Ishikawa (cell line): ENCODE measurements around the gene HDGF.

Source experiments
- CEBPB ChIP-seq: IDR thresholded peaks from 2 replicates; pipeline ENCODE4 v1.6.1; 2012
- CREB1 ChIP-seq: IDR thresholded peaks from 2 replicates; pipeline ENCODE4 v1.6.1; 2012; ENCODE audit warnings: low read depth
- EGR1 ChIP-seq: IDR thresholded peaks from 2 replicates; pipeline ENCODE4 v1.6.1; 2012
- EP300 ChIP-seq: IDR thresholded peaks from 2 replicates; pipeline ENCODE4 v1.6.1; 2012; ENCODE audit warnings: borderline replicate concordance
- FOXM1 ChIP-seq: IDR thresholded peaks from 2 replicates; pipeline ENCODE4 v1.6.1; 2012; ENCODE audit warnings: low read depth, borderline replicate concordance
- NFIC ChIP-seq: IDR thresholded peaks from 2 replicates; pipeline ENCODE4 v1.6.1; 2012
- RAD21 ChIP-seq: IDR thresholded peaks from 2 replicates; pipeline ENCODE4 v1.6.1; 2012; ENCODE audit warnings: low read depth
- REST ChIP-seq: IDR thresholded peaks from 2 replicates; pipeline ENCODE4 v1.6.1; 2012; ENCODE audit warnings: low read depth, mild to moderate bottlenecking
- TAF1 ChIP-seq: IDR thresholded peaks from 2 replicates; pipeline ENCODE4 v1.6.1; 2012; ENCODE audit warnings: low read depth, mild to moderate bottlenecking
- TCF12 ChIP-seq: IDR thresholded peaks from 2 replicates; pipeline ENCODE4 v1.6.1; 2012; ENCODE audit warnings: low read depth
- TEAD4 ChIP-seq: IDR thresholded peaks from 2 replicates; pipeline ENCODE4 v1.6.1; 2012
- USF1 ChIP-seq: IDR thresholded peaks from 2 replicates; pipeline ENCODE4 v1.6.1; 2012
- YY1 ChIP-seq: IDR thresholded peaks from 2 replicates; pipeline ENCODE4 v1.6.1; 2012; ENCODE audit warnings: low read depth
- ZBTB7A ChIP-seq: IDR thresholded peaks from 2 replicates; pipeline ENCODE4 v1.6.1; 2012; ENCODE audit warnings: low read depth
- TF ChIP-seq, protein P1 (sequence below): IDR thresholded peaks from 2 replicates; pipeline ENCODE4 v1.6.1; 2012

HDGF gene

DNA sequence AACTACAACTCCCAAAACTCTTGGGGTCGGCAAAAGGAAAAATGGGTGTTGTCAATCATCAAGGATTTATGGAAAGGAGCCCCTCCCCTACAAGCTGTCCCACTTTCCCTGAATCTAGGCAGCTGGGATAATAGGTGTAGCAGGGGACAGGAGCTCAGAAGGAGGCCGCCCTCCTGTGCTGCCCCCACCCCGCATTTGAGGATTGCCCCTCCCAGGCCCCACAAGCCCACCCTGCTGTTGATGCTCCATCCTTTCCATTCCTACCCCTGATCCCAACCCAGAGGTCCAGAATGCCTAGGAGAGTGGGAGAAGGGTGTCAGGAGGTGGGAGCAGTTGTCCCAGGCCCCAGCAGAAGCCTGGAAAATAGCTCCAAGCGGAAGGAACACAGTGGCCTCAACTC lies 8.7 kb downstream of the HDGF start:
- no peak for TF ChIP-seq NFIC
- no peak for TF ChIP-seq EP300
- no peak for TF ChIP-seq TEAD4

- TF ChIP-seq CREB1 (no peak), RAD21 (no peak), TAF1 (no peak), CEBPB (no peak), NFIC (no peak), EGR1 (no peak), YY1 (no peak), ZBTB7A (no peak), EP300 (no peak), FOXM1 (no peak), USF1 (no peak)
- TF ChIP-seq, protein P1, sequence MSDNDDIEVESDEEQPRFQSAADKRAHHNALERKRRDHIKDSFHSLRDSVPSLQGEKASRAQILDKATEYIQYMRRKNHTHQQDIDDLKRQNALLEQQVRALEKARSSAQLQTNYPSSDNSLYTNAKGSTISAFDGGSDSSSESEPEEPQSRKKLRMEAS = no peak
These were observed 9.5 kb downstream of the HDGF start for GRCh38 chr1:156742017-156742416.

GRCh38 chr1:156741481-156741983 lies 9.9 kb downstream of the HDGF start:
- TF ChIP-seq CEBPB (no peak), YY1 (no peak), EP300 (no peak), ZBTB7A (no peak), REST (no peak), TCF12 (no peak), FOXM1 (no peak), RAD21 (no peak), NFIC (no peak), TAF1 (no peak)
- TF ChIP-seq, protein P1 = no peak

GRCh38 chr1:156740741-156741480 lies 10.6 kb downstream of the HDGF start, which contains the start of gene MRPL24:
MRPL24 (minus strand) TSS chr1:156741088; CDS start chr1:156738704, 2,384 bp downstream.
- TF ChIP-seq RAD21 = peak; percentile 18; the same call in 1 of the 2 replicates
- peak; percentile 27; the same call in 1 of the 2 replicates for TF ChIP-seq TEAD4
- TF ChIP-seq TAF1 = peak; percentile 64
- TF ChIP-seq ZBTB7A = no peak
- TF ChIP-seq YY1 = peak; percentile 89
- TF ChIP-seq CEBPB = no peak
- 0 out of 2 replicates have a peak, but pooled peaks have one; percentile 41 for TF ChIP-seq EP300
- TF ChIP-seq FOXM1 = peak; percentile 52; the same call in 1 of the 2 replicates
- TF ChIP-seq REST = no peak
- TF ChIP-seq USF1 = peak; percentile 65
- TF ChIP-seq, protein P1 = peak; percentile 97
- TF ChIP-seq EGR1 = no peak
- peak; percentile 26; the same call in 1 of the 2 replicates for TF ChIP-seq NFIC
- TF ChIP-seq TCF12 = peak; percentile 86
- peak; percentile 69 for TF ChIP-seq CREB1

DNA sequence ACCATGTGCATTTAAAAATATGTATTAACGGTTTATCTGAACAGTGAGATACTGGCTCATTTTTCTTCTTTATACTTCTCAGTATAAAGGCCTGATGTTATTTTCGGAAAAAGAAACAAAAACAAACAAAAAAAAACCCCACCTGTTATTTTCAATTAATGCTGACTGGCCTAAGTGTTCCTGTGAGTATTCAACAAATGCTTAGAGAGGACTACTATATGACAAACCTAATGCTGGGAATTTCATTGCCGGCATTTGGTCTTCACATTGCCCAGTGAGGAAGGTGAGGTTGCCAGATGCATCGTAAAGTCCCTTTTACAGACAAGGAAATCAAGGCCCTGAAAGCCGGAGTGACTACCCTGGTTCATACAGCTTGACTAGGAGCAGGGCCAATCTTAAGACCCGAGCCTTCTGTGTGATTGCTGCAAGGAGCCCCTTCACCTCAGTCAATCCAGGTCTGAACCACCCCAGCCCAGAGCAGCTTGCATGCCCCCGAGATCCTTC lies 11.2 kb downstream of the HDGF start:
- no peak for TF ChIP-seq TAF1
- no peak for TF ChIP-seq EP300
- no peak for TF ChIP-seq CREB1
- TF ChIP-seq, protein P1 = no peak
- TF ChIP-seq TCF12 = no peak
- TF ChIP-seq CEBPB = no peak
- TF ChIP-seq TEAD4 = no peak
- TF ChIP-seq REST = no peak
- no peak for TF ChIP-seq YY1
- TF ChIP-seq FOXM1 = no peak
- no peak for TF ChIP-seq ZBTB7A
- TF ChIP-seq RAD21 = no peak
- TF ChIP-seq USF1 = no peak
- no peak for TF ChIP-seq EGR1
- TF ChIP-seq NFIC = no peak
